Fibroblast of the conjunctiva (primary cell): ENCODE data around the gene CRACR2B.

Source experiments
- DNase-seq: peaks from one replicate; pipeline ENCODE4 v3.0.0-alpha.2; 2010; ENCODE audit warnings: low read depth

Gene CRACR2B

DNA sequence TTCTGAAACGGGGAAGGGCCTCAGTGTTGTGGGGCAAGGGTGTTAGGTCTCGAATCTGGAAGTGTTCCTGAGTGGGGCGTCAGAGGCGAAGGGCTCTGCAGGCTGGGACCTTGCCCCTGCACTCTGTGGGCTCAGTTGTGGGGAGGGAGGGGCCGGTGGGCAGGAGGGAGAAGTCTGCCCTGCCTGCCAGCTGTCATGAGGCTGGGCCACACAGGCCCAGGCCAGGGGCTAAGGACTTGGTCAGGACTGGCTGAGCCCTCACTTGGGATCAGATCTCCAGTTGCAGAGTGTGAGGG lies at the start of gene CRACR2B:
CRACR2B (plus strand) TSS at position 23 of the 296 bp plus-strand sequence. CDS start 689 bp downstream, outside the sequence.
- DNase-seq, result no peak

- no peak for DNase-seq
Observed at GRCh38 chr11:778976-779954, 48.5 kb upstream of the CRACR2B start.

DNA sequence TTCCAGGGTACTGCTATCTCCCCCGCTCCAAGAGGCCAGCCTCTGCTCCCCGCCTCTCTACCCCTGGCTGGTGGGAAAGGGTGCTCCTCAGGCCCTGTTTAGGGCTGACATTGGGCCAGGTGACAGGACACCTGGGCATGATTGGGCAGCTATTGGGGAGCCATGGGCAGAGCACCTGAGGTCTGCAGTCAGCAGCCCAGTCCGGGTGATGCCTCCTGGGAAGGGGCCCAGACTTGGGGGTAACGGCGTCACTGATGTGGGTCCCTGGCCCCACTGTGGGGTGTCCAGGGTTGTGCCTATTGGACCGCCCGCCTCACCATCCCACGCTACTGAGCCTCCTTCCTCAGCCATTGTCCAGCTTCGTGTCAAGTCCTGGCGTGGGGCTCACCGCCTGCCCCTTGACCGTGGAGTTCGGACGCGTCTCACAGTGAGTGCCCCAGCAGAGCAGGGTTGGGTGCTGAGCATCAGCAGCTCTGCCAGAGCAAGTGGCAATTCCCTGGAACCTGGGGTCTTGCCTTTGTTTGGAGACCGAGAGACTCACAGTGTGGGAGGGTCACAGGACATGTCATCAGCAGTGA lies 47.7 kb upstream of the CRACR2B start:
- no peak for DNase-seq

DNA sequence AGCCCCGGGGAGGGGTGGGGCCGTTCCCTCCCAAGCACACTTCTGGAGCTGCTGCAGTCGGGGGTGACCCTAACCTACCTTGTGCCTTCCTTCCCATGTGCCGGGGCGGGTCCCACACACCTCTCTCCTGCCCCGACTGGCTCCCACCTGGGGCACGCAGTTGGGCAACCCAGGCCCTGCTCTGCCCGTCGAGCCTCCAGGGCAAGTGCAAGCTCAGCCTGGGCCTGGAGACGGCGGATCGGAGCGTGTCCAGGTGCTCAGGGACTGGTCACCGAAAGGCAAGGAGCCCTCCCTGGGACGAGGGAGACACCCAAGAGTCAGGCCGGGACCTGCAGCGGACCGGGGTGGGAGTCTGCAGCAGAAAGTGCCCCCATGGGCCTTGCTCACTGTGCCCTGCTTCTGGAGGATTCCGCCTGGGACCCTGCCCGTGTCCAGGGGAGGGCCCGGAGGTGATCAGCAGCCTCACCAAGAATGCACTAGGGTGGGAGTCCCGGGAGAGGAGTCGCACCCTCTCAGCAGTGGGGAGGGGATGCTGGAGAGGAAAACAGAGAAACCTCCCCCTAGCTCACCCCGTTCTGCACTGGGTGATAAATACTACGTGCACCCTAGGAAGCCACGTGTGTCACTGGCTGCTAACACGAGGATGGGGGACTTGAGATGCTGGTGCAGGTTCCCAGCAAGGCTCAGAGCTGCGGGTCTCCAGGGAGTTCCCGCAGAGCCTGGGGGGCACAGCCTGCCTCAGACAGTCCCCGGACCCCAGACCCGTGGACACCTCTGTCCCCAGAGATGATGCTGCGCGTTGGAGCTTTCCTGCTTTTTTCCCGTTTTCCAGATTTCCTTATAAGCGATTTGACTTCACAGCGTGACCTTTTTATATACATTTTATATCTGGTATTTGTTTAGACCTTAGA lies 45.2 kb upstream of the CRACR2B start:
- DNase-seq, result no peak

DNA sequence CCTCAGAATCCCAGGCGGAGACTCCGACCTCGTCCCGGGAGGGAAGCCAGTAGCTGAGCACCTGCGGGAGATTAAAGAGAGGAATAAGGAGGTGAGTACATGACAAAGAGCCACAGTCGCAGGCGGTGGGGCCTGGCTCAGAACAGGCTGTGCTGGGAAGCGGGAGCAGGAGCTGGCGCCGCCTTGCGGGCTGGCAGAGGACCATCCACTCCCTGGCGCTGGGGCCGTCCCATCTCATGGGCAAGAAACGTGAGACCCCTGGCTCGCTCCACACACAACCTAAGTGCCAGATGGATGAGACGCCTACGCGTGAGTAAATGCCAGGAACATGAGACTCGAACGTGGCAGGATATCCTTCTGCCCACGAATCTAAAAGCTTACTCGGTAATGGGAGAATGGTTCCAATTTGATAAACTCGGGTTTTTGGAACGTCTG lies 44.1 kb upstream of the CRACR2B start:
- peak; percentile 88 for DNase-seq

- no peak for DNase-seq
Observed at GRCh38 chr11:786235-787083, 41.3 kb upstream of the CRACR2B start.

DNA sequence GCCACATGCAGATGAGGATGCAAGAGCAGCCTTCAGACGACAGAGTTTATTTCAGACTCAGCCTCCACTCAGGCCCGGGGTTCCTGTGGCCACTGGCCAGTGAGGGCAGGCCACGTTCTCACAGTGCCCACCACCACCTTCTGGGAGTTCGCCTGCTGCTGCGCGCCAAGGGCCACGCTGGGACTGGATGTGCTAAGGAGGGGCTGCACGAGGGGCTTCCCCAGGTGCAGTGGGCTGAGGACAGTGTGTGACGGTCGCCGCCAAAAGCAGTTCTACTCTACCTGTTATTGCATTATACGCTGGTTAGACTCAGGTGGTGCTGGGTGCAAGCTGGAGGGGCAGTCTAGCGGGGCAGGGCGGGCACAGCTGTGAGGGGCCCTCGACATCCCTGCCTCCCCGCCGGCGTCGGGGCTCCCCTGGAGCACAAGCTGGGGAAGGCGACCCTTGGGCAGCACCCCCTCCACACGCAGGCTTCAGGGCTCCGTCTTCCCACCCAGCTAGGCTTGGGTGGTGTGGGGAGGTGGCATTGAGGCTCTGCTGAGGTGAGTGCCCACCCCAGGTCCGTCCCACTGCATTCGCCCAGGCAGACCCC lies 40.5 kb upstream of the CRACR2B start:
- no peak for DNase-seq

GRCh38 chr11:788009-788640 lies 39.6 kb upstream of the CRACR2B start:
- no peak for DNase-seq

DNA sequence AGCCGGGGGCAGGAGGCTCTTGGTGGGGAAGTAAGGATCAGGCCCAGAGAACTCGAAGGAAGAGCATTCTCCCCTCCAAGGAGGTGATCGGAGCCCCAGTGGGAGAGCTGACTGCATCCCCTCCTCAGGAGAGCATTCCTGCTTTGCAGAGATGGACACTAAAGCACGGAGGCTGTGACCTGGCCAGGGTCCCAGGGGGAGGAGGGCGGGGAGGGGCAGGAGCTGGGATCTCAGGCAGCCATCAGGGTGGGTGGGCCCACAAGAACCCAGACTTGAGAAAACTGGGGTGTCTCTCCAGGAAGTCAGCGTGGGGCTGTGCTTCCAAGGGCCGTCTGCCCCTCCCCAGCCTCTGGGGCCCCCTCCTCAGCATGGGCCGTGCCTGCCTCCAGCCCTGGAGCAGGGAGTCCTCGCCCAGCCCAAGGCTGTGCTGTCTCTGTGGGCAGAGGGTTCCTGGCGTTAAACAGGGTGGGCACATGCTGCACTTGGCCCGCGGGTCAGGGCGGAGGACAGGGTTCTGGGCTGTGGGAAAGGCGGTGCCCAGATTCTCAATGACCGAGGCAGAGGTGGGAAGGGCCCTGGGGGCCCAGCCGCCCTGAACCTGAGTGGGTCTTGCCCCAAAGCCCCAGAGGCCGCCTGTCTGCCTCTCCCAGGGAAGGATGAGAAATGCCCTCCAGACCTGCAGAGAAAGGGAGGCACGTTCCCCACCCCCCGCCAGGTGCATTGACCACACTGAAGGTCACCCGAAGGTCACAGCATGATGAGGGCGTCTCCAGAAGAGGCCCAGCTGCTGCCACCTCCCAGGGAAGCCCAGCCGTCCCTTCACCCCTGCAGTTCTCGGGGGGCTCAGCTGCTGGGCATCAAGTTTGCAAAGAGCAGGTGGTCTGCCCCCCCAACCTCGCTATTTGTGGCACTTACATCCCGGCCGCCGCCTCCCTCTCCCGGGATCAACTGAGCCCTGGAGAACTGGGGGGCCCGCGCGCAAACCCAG lies 38.5 kb upstream of the CRACR2B start:
- no peak for DNase-seq

GRCh38 chr11:789943-790342 lies 37.8 kb upstream of the CRACR2B start, which contains the start of gene CEND1:
CEND1 (minus strand) TSS chr11:790090; CDS start chr11:788576, 1,514 bp downstream.
- DNase-seq, result no peak

DNA sequence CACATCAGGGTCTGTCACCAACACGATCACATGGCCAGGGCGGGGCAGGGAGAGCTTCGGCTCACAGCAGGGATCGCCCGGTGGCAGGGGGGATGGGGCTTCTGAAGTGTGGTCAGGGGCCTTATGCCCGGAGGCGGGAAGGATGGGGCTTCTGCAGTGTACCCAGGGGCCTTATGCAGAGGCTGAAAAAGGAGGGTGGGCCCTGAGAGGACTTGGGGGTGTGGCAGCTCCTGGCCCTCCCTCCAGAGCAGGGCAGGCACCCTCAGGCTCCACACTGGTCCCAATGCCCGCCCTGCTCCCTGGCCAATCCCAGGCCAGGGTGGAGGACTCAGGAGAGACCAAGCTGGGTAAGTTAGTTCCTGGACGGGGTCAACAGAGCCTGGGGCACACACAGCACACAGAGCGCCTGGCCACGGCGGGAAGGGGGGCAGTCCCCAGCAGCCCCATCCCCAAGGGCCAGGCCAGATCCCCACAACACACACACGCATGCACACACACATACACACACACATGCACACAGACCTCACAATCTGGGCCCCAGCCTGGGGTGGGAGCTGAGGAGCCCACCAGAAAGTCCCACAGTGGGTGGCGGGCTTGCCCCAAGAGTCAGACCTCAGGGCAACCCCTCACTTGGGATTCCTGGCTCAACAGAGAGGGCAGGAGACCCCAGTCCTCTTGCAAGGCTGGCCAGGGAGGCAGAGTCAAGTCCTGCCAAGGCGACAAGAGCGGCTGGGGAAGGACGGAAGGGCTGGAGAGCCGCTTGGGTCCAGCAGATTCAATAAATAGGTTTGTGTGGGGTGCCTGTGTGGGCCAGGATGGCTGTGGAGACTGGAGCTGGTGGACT lies 36.8 kb upstream of the CRACR2B start:
- no peak for DNase-seq

DNA sequence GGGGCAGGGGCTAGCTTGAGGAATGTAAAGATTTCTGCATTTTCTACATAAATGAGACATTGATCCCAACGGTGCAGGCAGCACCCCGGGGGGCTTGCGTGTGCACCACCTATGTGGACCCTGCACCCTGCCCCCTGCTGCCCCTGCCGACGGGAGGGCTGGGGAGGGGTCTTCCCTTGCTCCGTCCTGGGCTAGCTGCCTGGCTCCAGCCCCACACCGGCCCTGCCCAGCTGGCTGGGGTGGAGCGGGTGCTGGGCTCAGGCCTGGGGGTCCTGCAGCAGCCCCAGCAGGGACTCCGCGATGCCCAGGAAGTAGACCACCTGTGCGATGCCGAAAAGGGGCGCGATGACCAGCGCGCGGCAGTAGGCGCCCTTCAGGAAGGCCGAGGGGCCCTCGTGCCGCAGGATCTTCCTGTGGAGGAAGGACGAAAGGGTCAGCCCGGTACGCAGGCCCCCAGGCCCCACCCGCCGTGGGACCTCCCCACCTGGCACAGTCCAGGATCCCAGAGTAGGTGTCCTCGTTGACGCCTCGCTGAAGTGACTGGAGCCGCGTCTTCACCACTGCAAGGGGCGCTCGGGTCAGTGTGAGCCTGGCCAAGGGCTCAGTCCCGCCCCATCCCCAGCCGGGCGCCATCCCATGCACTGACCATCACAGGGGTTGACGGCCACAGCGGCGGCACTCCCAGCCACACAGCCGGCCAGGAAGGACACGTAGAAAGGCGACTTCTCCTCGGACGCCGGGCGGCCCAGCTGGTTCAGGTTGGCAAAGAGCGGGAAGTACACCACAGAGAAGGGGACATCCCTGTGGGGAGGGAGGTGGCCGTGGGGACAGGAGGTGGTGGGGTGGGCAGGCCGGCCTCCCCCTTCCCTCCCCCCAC lies 35.8 kb upstream of the CRACR2B start:
- DNase-seq, result no peak

DNA sequence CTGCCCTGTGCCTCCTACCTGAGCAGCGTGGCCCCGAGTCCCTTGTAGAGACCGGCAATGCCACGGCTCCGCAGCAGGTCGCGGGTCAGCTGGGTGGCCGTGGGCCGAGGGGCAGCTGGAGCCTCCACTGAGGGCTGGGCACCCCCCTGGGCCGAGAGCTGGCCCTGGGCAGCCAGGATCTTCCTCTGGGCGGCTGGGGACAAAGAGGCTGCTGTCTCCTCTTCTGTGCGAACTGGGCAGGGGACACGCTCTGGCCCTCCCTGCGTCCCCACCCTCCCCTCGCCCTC lies 35.2 kb upstream of the CRACR2B start:
- no peak for DNase-seq

DNA sequence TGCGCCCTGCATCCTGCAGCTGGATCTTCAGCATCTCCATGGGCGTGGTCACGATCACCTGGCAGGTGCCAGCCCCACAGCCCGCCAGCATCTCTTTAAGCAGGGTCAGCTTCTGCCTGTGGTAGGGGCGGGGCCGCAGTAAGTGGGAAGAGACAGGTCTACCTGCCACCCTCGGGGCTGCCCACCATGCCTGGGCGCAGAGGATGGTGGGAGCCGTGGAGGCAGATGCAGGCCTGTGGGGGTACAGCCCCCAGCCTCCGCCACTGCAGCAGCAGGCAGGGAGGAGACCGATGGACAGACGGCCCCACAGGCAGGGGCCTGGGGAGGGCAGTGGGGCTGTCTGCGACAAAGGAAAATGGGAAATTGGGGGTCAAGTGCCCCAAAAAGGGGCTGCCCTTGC lies 34.8 kb upstream of the CRACR2B start:
- DNase-seq, result no peak

- no peak for DNase-seq
Observed at GRCh38 chr11:793556-793955, 34.2 kb upstream of the CRACR2B start.

- no peak for DNase-seq
Observed at GRCh38 chr11:794013-794765, 33.5 kb upstream of the CRACR2B start.
